GM15510 (cell line): ENCODE measurements around the gene HNRNPAB.

ENCODE experiments used
- POLR2A ChIP-seq: IDR thresholded peaks from 3 replicates; pipeline ENCODE4 v1.6.1; 2011; ENCODE audit warnings: borderline replicate concordance; ENCODE audit not compliant: insufficient read length; ENCODE audit errors: extremely low read depth

The HNRNPAB gene

GRCh38 chr5:178204182-178204934, at the start of gene HNRNPAB:
HNRNPAB (plus strand) TSS chr5:178204533; CDS start chr5:178204838, 305 bp downstream.
- peak; percentile 100 for TF ChIP-seq POLR2A

DNA sequence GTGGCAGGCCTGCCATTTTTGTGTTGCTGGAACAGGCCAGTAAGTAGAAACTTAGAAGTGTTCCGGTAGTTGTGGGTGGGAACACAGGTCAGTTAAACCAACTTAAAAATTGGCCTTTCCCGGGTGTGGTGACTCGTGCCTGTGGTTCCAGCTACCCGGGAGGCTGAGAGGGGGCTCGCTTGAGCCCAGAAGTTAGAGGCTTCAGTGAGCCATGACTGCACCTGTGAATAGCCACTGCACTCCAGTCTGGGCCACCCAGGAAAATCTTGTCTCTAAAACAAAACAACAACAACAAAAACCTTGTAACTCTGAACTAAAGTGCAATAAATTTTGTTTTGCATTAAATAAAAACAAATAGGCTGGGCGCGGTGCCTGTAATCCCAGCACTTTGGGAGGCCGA, 49.3 kb upstream of the HNRNPAB start:
- TF ChIP-seq POLR2A = no peak

GRCh38 chr5:178160176-178160575, 44.2 kb upstream of the HNRNPAB start:
- no peak for TF ChIP-seq POLR2A

DNA sequence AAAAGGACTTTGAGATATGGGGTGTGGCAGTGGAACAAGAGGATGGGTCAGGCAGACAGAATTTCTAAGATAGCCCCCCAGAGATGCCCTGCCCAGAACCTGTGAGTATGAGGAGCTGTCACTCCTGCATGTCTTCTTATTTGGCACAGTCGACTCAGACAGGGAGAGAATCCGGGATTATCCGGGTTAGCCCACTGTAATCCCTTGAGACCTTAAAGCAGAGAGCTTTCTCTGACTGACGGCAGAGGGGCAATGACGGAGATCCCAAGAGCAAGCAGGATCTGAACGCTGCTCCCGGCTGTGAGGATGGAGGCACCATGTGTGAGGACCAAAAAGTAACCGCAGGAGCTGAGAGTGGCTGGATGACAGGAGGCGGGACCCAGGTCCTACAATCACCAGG, 41.9 kb upstream of the HNRNPAB start:
- no peak for TF ChIP-seq POLR2A

GRCh38 chr5:178163772-178164735, 40.3 kb upstream of the HNRNPAB start:
- TF ChIP-seq POLR2A = no peak

DNA sequence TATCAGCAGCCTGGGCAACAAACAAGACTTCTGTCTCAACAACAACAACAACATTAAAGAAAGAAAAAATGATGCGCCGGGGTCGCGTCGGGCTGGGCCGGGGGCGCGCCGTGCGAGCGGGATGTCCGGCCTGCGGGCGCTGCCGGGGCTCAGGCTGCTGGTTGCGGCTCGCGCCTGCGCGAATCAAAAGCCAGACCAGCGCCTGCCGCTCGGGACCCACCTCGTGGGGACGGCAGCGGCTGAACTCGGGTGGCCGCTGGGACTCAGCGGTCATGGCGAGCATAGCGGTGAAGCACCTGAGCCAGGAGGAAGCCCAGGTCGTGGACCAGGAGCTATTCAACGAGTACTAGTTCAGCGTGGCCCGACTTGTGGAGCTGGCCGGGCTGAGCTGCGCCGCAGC, 38.8 kb upstream of the HNRNPAB start:
- TF ChIP-seq POLR2A = no peak

DNA sequence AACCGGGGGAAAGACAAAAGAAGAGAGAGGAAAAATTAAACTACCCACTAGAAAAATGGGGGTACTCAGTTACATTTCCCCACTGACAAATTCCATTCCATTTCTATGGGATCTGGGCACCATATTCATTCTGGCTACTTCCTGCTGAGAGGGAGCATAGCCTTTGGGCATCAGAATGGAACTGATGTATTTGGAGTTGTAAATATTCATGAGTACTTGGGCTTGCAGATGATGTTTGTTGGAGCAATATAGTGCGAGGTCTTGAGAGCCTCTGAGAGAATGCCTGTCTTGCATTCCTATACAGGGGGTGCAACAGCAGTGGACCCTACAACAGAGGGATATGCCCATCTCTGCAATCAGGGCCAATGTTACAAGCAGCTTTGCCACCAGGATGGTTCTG, 33.9 kb upstream of the HNRNPAB start:
- TF ChIP-seq POLR2A = no peak

DNA sequence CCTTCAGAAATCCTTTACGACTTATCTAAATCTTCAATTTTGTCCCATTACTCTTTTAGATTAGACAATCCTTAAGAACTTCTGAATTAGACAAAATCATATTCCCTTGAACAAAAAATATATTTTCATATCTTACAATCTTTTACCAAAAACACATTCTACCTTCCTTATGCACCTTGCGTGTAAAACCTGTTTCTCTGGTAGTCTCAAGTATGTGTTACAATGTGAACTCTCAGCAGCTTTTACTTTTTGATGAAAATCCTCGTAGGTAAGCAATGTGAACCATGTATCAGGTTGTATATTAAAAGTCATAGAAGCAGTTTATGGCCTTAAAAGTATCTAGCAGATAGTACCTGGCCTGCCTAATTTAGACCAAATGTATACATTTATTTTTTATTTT, 29.9 kb upstream of the HNRNPAB start:
- no peak for TF ChIP-seq POLR2A

DNA sequence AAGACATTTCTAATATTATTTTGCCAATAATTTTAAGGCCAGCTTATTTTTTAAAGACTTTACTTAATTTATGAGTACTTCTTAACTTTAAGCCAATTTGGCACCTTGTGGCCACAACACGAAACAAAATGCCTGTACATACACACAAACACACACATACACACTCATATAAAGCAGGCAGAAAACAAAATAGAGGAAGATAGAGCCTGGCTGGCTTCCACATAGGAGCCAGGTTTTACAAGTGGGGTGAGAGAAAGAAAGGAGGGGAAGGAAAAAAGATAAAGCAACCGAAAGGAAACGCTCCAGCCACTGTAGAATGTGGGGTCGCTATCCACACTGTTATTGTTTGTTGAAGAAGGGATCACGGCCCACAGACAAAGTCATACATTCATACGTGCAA, 27.5 kb upstream of the HNRNPAB start:
- TF ChIP-seq POLR2A = no peak

GRCh38 chr5:178177569-178177968, 26.8 kb upstream of the HNRNPAB start:
- TF ChIP-seq POLR2A = no peak

DNA sequence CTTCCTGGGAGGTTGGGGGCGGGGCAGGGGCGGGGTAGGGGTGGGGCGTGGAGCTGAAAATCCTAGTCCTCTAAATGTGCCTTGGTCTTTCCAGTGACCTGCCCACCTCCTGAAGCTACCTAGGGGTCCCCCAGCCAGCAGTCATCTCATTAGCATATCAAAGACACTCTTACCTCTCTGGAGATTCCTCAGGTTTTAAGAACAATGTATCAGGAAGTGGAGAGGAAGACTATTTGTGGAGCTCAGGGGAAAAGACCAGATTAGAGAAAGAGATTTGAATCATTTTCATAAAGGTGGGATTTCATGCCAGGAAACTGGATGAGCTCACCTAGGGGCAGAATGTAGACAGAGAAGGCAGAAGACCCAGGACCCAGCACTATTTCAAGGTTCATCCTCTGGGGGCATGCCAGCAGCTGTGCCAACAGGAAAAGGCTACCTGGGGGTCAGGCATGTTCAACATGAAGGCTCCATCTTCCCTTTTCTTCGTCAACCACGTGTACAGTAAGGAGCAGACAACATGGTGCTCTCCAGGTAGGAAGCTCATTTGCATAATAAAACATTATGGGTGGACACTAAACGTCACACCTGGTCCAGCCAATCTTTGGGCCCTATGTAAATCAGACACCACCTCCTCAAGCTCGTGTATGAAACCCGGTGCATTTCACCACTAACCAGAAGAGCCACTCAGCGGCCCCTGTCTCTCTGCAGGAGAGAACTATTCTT, 24.0 kb upstream of the HNRNPAB start:
- TF ChIP-seq POLR2A = no peak

GRCh38 chr5:178182158-178182876, 22.0 kb upstream of the HNRNPAB start:
- no peak for TF ChIP-seq POLR2A

GRCh38 chr5:178186427-178186826, 17.9 kb upstream of the HNRNPAB start:
- TF ChIP-seq POLR2A = no peak

GRCh38 chr5:178187014-178187413, 17.3 kb upstream of the HNRNPAB start, which contains the start of gene GMCL2:
GMCL2 (minus strand) TSS chr5:178187371; CDS start chr5:178187299, 72 bp downstream.
- no peak for TF ChIP-seq POLR2A
